ENCODE data around the gene GNG7.

GRCh38 chr19:2618611-2619010, 83.9 kb downstream of the GNG7 start:
- TF ChIP-seq ARNTL (CRISPR knock-in tag; IDR thresholded peaks at IDR 0.05; ENCODE audit: borderline replicate concordance, low read depth), result no peak
- no peak for TF ChIP-seq BACH2 (CRISPR knock-in tag; IDR thresholded peaks at IDR 0.05; ENCODE audit: borderline replicate concordance)
